Measurements from ENCODE around the gene PSAP.

- TF ChIP-seq EP300 (IDR thresholded peaks at IDR 0.05) (no peak), CTCF (IDR thresholded peaks at IDR 0.05) (no peak), POLR2A (IDR thresholded peaks at IDR 0.05) (no peak)
These were observed 8.0 kb downstream of the PSAP start for GRCh38 chr10:71842856-71843686.

All from tibial nerve (tissue), 4 donors.